Omental fat pad (tissue), 4 donors: Measurements from ENCODE around the gene PLCG2. TPM values are rescaled to one million over a fixed set of nuclear protein-coding genes. Genes with fewer than 3 reads are reported as not detected.
A peak's percentile ranks its signal among the peaks of the same experiment; 100 is the strongest.

ENCODE experiments used
- ATAC-seq: fragments of 150-250 bp; one replicate; pipeline ENCODE4 v1.9.1; 2016; ENCODE audit warnings: mild to moderate bottlenecking, moderate library complexity; ENCODE audit not compliant: low FRiP score
- DNase-seq: peaks from one replicate; pipeline ENCODE4 v3.0.0-alpha.2; 2019; ENCODE audit warnings: low spot score
- CTCF ChIP-seq, 3 donors: fragments of 450-650 bp; IDR thresholded peaks; one replicate each; pipeline ENCODE4 v1.5.1; 2016 to 2017; ENCODE audit warnings: antibody characterized with exemption in 3 of 3, mild to moderate bottlenecking in 3 of 3, moderate library complexity in 2 of 3
- total RNA-seq, 4 donors: library from RNA; depleted of rRNA; stranded (reverse); fragments of >200 nt; gene quantifications; one replicate each; pipeline ENCODE4 v1.1.0, GENCODE V29; 2016

PLCG2 gene
- total RNA-seq, 4 donors from 2014 or later: 8.3 to 59.6 (median 19.9) TPM

DNA sequence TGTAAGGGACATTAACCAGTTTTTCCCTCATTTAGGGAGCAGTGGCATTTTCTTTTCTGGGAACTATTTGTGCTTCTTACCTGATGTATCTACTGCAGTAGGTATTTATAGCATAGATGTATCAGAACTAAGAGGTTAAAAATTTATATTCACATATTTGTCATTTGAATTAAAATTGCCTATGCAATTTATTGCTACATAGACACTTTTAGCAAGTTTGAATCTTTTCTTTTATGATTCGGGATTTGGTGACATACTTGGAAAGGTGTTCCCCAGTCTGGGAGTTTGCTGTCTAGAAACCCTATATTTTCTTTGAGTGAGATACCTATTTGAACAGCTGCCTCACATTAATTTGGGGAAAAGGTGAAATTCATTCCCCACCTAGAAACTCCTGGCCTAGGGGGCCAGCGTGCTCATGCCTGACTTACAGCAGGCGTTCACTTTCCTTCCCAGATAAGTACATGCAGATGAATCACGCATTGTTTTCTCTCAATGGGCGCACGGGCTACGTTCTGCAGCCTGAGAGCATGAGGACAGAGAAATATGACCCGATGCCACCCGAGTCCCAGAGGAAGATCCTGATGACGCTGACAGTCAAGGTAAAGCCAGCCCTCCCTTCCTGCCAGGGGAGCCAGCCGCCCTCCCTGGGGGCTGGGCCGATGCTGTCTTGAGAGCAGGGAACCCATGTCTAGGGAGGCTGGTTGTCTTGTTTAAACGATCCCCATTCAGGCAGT is 158.4 kb downstream of the PLCG2 start:
- DNase-seq: no peak
- no peak for ATAC-seq
- TF ChIP-seq CTCF (IDR thresholded peaks at IDR 0.05): no peak

DNA sequence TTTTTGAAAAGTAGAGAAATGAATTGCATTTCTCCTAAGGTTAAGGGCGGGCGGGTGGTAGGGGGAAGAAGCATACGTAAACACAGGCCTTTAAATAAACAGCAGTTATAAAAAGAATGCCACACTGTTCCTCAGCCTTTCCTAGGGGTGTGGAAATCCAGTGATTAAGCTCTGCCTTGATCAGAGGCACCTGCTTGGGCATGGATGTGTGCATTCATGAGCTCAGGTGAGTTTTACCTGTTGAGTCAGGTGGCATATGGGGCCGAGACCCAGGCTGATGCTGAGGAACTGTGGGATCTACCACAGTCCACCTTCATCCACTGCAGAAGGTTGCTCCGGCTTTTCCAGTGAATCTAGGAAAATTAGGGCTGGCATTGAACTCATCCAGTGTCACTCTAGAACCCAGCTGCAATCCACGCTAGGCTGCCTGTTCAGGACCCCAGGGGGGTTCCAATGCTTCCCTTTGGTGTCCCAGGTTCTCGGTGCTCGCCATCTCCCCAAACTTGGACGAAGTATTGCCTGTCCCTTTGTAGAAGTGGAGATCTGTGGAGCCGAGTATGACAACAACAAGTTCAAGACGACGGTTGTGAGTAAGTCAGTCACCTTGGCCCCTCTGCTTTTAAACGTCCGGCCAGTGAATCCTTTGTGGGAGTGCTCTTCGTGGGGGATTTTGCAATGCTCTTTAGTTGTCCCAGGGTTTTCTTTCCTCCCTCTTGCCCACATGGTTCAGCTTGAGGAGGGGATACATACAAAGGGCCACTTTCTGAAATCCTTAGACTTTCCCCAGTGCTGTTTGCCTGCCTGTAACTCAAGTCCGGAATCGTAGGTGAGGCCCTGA is 159.5 kb downstream of the PLCG2 start:
- DNase-seq (no peak), ATAC-seq (no peak)
- TF ChIP-seq CTCF (IDR thresholded peaks at IDR 0.05): no peak

GRCh38 chr16:81939164-81940056 is 160.3 kb downstream of the PLCG2 start:
- TF ChIP-seq CTCF (IDR thresholded peaks at IDR 0.05): no peak
- DNase-seq: no peak
- ATAC-seq: no peak

GRCh38 chr16:81940781-81941560 is 161.9 kb downstream of the PLCG2 start:
- ATAC-seq: peak; percentile 62
- DNase-seq: no peak
- no peak for TF ChIP-seq CTCF (IDR thresholded peaks at IDR 0.05)

- TF ChIP-seq CTCF (IDR thresholded peaks at IDR 0.05): no peak
- no peak for ATAC-seq
- DNase-seq: no peak
These were observed 163.0 kb downstream of the PLCG2 start for GRCh38 chr16:81942007-81942601.

- DNase-seq (no peak), ATAC-seq (no peak)
- TF ChIP-seq CTCF (IDR thresholded peaks at IDR 0.05): no peak
These were observed 166.6 kb downstream of the PLCG2 start for GRCh38 chr16:81945665-81946064.
